ENCODE data around the gene NRG2.

Gene NRG2

GRCh38 chr5:140004174-140004573 is 38.9 kb downstream of the NRG2 start:
- Histone ChIP-seq H3K36me3 (no peaks in the 10 kb centered on the region), H3K4me1 (no peaks in the 10 kb centered on the region), H3K27ac (no peak overlapping the region), H3K27me3 (no peaks in the 10 kb centered on the region), H3K4me3 (no peak overlapping the region), H3K9me3 (no peaks in the 10 kb centered on the region)
- intact Hi-C loops (cut with DNase I; ENCODE audit: low total_unique reads), result no loop called here
- no peak for DNase-seq
- TF ChIP-seq, protein P1, sequence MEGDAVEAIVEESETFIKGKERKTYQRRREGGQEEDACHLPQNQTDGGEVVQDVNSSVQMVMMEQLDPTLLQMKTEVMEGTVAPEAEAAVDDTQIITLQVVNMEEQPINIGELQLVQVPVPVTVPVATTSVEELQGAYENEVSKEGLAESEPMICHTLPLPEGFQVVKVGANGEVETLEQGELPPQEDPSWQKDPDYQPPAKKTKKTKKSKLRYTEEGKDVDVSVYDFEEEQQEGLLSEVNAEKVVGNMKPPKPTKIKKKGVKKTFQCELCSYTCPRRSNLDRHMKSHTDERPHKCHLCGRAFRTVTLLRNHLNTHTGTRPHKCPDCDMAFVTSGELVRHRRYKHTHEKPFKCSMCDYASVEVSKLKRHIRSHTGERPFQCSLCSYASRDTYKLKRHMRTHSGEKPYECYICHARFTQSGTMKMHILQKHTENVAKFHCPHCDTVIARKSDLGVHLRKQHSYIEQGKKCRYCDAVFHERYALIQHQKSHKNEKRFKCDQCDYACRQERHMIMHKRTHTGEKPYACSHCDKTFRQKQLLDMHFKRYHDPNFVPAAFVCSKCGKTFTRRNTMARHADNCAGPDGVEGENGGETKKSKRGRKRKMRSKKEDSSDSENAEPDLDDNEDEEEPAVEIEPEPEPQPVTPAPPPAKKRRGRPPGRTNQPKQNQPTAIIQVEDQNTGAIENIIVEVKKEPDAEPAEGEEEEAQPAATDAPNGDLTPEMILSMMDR (IDR thresholded peaks at IDR 0.05), result no peak

DNA sequence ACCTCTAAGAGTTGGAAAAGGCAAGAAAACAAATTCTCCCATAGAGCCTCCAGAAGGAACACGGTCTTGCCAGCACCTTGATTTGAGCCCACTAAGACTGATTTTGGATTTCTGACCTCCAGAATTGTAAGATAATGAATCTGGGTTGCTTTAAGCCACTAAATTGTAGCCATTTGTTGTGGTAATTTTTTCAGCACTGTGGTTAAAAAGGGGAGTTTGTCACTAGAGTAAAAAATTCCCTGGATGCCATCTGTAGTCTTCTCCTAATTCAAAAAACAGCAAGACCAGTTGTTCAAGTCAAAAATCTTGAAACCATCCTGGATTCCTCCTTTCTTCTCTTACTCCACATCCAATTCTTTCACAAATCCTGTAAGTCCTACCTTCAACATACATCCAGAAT is 39.6 kb downstream of the NRG2 start:
- no peak overlapping the region for H3K4me3 ChIP-seq
- intact Hi-C loops (cut with DNase I; ENCODE audit: low total_unique reads), result no loop called here
- H3K27ac ChIP-seq, result no peak overlapping the region
- no peaks in the 10 kb centered on the region for H3K4me1 ChIP-seq
- no peaks in the 10 kb centered on the region for H3K9me3 ChIP-seq
- no peaks in the 10 kb centered on the region for H3K36me3 ChIP-seq
- no peaks in the 10 kb centered on the region for H3K27me3 ChIP-seq
- TF ChIP-seq, protein P1 (IDR thresholded peaks at IDR 0.05), result no peak
- DNase-seq, result no peak

DNA sequence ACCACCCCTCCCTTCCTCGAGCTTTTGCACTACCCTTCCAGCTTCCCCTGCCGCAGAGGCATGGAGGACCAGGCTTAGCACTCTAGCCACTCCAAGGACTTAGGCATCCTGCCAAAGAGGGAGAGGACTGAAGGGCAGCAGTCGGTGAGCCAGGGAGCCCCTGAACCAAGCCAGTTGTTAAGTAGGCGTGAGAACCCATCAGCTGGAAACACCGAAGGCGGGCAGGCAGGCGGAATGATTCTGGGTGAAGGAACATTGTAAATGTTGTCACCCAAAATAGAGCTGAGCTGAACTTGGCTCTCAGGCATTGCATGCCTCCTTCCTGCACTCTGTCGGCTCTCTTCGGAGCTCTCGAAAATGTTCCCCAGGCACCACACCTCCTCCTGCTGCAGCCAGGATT is 42.8 kb downstream of the NRG2 start:
- intact Hi-C loops (cut with DNase I; ENCODE audit: low total_unique reads), result no loop called here

DNA sequence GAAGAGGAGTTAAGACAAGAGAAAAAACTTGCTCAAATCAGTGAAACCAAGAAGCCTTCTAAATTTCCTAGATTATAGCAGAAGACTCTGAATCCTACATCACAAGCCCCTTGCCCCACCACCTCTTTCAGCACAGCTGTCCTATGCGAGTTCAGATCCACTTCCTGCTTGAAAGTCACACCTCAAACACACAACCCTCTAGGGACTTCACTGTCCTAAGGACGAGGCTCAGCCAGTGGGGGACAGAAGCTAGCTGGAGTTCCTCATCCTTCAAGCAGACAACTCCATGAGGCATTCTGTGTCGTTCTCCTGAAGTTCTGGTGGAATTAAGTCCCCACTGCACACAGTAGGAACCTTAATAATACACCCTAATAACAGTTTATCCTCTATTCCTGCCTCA is 44.3 kb downstream of the NRG2 start:
- Histone ChIP-seq H3K36me3 (no peaks in the 10 kb centered on the region), H3K4me3 (no peak overlapping the region), H3K27me3 (no peaks in the 10 kb centered on the region), H3K4me1 (no peaks in the 10 kb centered on the region), H3K9me3 (no peaks in the 10 kb centered on the region), H3K27ac (no peak overlapping the region)
- TF ChIP-seq, protein P1 (IDR thresholded peaks at IDR 0.05), result no peak
- no peak for DNase-seq
- intact Hi-C loops (cut with DNase I; ENCODE audit: low total_unique reads), result no loop called here

More for the DNA sequence above, 42.8 kb downstream of the NRG2 start:
- H3K4me1 ChIP-seq, result no peaks in the 10 kb centered on the region
- H3K36me3 ChIP-seq, result no peaks in the 10 kb centered on the region
- H3K4me3 ChIP-seq, result no peak overlapping the region
- no peaks in the 10 kb centered on the region for H3K9me3 ChIP-seq
- no peak overlapping the region for H3K27ac ChIP-seq
- no peaks in the 10 kb centered on the region for H3K27me3 ChIP-seq
- DNase-seq, result no peak
- TF ChIP-seq, protein P1 (IDR thresholded peaks at IDR 0.05), result no peak

GRCh38 chr5:139997276-139997675 is 45.8 kb downstream of the NRG2 start:
- Histone ChIP-seq H3K4me3 (no peak overlapping the region), H3K36me3 (no peaks in the 10 kb centered on the region), H3K9me3 (no peaks in the 10 kb centered on the region), H3K4me1 (no peaks in the 10 kb centered on the region), H3K27ac (no peak overlapping the region), H3K27me3 (no peaks in the 10 kb centered on the region)
- no peak for DNase-seq
- TF ChIP-seq, protein P1 (IDR thresholded peaks at IDR 0.05), result no peak
- intact Hi-C loops (cut with DNase I; ENCODE audit: low total_unique reads), result no loop called here

DNA sequence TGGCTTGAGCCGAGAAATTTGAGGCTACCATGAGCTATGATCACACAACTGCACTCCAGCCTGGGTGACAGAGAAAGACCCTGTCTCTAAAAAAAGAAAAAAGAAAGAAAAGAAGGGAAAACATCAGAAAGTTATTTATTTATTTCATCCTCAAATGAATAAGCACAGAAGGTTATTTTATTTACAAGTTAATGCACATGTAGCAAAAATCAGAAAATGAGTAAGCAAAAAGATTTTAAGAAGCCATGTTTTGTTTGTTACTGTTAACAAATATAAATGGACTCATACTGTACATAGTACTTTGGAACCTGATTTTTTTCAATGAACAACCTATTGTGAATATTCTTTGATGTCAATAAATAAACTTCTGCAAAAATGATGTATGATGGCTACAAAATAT is 47.2 kb downstream of the NRG2 start:
- no peak overlapping the region for H3K27ac ChIP-seq

More for the DNA sequence above, 47.2 kb downstream of the NRG2 start:
- Histone ChIP-seq H3K9me3 (no peaks in the 10 kb centered on the region), H3K4me1 (no peaks in the 10 kb centered on the region), H3K36me3 (no peaks in the 10 kb centered on the region), H3K4me3 (no peak overlapping the region), H3K27me3 (no peaks in the 10 kb centered on the region)
- intact Hi-C loops (cut with DNase I; ENCODE audit: low total_unique reads), result no loop called here
- no peak for DNase-seq
- TF ChIP-seq, protein P1 (IDR thresholded peaks at IDR 0.05), result no peak

All from tibial artery (tissue), 4 donors.